Measurements from ENCODE around the gene SEC16A.

SEC16A gene

GRCh38 chr9:136502196-136502595 lies 19.4 kb upstream of the SEC16A start:
- no peak for DNase-seq (ENCODE audit: low read depth in 2 of 2)

GRCh38 chr9:136501686-136502085 lies 18.8 kb upstream of the SEC16A start:
- no peak for DNase-seq (ENCODE audit: low read depth in 2 of 2)

- DNase-seq (ENCODE audit: low read depth in 2 of 2): no peak
These were observed 17.4 kb upstream of the SEC16A start for GRCh38 chr9:136499935-136500910.

- DNase-seq (ENCODE audit: low read depth in 2 of 2): no peak
These were observed 16.5 kb upstream of the SEC16A start for GRCh38 chr9:136499071-136499934.

- DNase-seq (ENCODE audit: low read depth in 2 of 2): no peak
These were observed 15.3 kb upstream of the SEC16A start for GRCh38 chr9:136497916-136498695.

GRCh38 chr9:136496801-136497620 lies 14.2 kb upstream of the SEC16A start:
- DNase-seq (ENCODE audit: low read depth in 2 of 2): no peak

- no peak for DNase-seq (ENCODE audit: low read depth in 2 of 2)
These were observed 13.3 kb upstream of the SEC16A start for GRCh38 chr9:136496181-136496580.

- DNase-seq (ENCODE audit: low read depth in 2 of 2): no peak
These were observed 12.5 kb upstream of the SEC16A start for GRCh38 chr9:136495238-136495800.

- DNase-seq (ENCODE audit: low read depth in 2 of 2): no peak
These were observed 11.8 kb upstream of the SEC16A start for GRCh38 chr9:136494531-136495215.

- DNase-seq (ENCODE audit: low read depth in 2 of 2): no peak
These were observed 11.2 kb upstream of the SEC16A start for GRCh38 chr9:136494012-136494411.

- no peak for DNase-seq (ENCODE audit: low read depth in 2 of 2)
These were observed 10.7 kb upstream of the SEC16A start for GRCh38 chr9:136493567-136493971.

GRCh38 chr9:136492978-136493522 lies 10.2 kb upstream of the SEC16A start:
- DNase-seq (ENCODE audit: low read depth in 2 of 2): no peak

GRCh38 chr9:136489731-136490130 lies 6.9 kb upstream of the SEC16A start:
- DNase-seq (ENCODE audit: low read depth in 2 of 2): no peak

- peak; percentile 32 to 33 for DNase-seq (ENCODE audit: low read depth in 2 of 2)
These were observed 5.7 kb upstream of the SEC16A start for GRCh38 chr9:136488247-136489214.

GRCh38 chr9:136487672-136488071 lies 4.8 kb upstream of the SEC16A start:
- no peak for DNase-seq (ENCODE audit: low read depth in 2 of 2)

GRCh38 chr9:136486823-136487620 lies 4.2 kb upstream of the SEC16A start:
- DNase-seq (ENCODE audit: low read depth in 2 of 2): no peak

GRCh38 chr9:136486131-136486530 lies 3.3 kb upstream of the SEC16A start:
- no peak for DNase-seq (ENCODE audit: low read depth in 2 of 2)

All from stimulated activated CD8-positive, alpha-beta memory T cell treated with anti-CD3 and anti-CD28 coated beads, Interleukin-15, amount 100 ng/mL, for 4 hours (primary cell).